ENCODE results near the gene SIRT7. TPM values are rescaled to one million over a fixed set of nuclear protein-coding genes. Genes with fewer than 3 reads are reported as not detected.
A peak's percentile ranks its signal among the peaks of the same experiment; 100 is the strongest.
"Not testable (repeated sequence)": the region's sequence is repeated elsewhere in the genome, so short reads cannot be mapped to it uniquely, and the experiment has no call there.

The SIRT7 gene
- total RNA-seq, 1 experiment from 2014 or later, result 51.6 TPM

DNA sequence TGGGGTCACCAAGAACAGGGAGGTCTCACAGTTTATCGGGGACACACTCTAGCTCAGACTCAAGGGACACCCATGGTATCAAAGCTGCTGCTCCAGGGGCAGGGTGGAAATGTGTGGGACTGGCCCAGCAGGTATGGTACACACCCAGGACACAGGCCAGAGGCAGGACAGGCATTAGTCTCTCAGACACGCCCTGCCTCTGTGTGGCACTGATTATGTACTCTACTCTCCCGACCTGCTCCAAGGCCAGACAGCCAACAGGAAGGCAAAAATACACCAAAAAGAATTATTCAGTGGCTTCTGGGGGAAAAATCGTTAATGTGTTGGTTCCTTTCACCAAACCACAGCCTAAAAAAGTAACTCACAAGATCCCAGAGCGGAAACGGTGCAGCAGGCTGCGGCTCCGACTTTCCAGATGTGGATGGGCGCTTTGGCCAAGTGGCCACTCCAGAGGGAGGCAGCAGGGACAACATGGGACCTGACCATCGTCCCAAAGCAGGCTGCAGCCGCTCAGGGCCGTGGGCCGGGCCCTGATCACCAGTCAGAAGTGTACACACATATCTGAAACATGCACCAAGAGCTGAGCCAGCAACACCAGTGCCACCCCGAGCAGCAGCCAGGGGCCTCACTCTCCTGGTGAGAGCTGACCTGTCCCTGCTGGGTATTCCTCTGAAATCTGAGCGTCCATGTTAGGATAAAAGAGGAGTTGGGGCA is 1.0 kb upstream of the SIRT7 start:
- Histone ChIP-seq H2AFZ (ENCODE audit: low read length) (no peak overlapping the region), H4K20me1 (ENCODE audit: low read length) (0 out of 2 replicates have a peak, but pooled peaks cover 8% of the 10 kb centered on the region), H3K79me2 (ENCODE audit: low read length) (peaks cover 77% of the 10 kb centered on the region), H3K27ac (ENCODE audit: low read length) (no peak overlapping the region), H3F3A (ENCODE audit: low read length, unreplicated experiment) (no peaks in the 10 kb centered on the region), H3K9ac (ENCODE audit: low read length) (no peak overlapping the region), H3K9me3 (ENCODE audit: low read length) (no peaks in the 10 kb centered on the region), H3K4me1 (ENCODE audit: insufficient read depth, low read length) (peaks cover 40% of the 10 kb centered on the region), H3K4me3 (ENCODE audit: low read length) (no peak overlapping the region), H3K27me3 (ENCODE audit: low read length) (no peaks in the 10 kb centered on the region), H3K36me3 (ENCODE audit: low read depth, low read length) (peaks cover 20% of the 10 kb centered on the region; the same call in 1 of the 2 replicates), H3K4me2 (ENCODE audit: low read length) (no peak overlapping the region), H3K9me2 (replicated peaks; ENCODE audit: low read length) (no peaks in the 10 kb centered on the region)
- ChIA-PET POLR2A (ENCODE audit: unreplicated experiment) (no interaction called here), CTCF (no interaction called here)
- BruUV-seq (replicated peaks), result no TSS peak
- peak; percentile 53 for ATAC-seq
- intact Hi-C loops (cut with micrococcal nuclease), result no loop called here
- peak; percentile 43 for DNase-seq
- TF ChIP-seq, protein P1, sequence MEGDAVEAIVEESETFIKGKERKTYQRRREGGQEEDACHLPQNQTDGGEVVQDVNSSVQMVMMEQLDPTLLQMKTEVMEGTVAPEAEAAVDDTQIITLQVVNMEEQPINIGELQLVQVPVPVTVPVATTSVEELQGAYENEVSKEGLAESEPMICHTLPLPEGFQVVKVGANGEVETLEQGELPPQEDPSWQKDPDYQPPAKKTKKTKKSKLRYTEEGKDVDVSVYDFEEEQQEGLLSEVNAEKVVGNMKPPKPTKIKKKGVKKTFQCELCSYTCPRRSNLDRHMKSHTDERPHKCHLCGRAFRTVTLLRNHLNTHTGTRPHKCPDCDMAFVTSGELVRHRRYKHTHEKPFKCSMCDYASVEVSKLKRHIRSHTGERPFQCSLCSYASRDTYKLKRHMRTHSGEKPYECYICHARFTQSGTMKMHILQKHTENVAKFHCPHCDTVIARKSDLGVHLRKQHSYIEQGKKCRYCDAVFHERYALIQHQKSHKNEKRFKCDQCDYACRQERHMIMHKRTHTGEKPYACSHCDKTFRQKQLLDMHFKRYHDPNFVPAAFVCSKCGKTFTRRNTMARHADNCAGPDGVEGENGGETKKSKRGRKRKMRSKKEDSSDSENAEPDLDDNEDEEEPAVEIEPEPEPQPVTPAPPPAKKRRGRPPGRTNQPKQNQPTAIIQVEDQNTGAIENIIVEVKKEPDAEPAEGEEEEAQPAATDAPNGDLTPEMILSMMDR (conservative IDR thresholded peaks at IDR 0.05; ENCODE audit: low read depth, low read length), result no peak
- TF ChIP-seq EZH2 (IDR thresholded peaks at IDR 0.05; ENCODE audit: low read length, unreplicated experiment) (no peak), EZH2phosphoT487 (IDR thresholded peaks at IDR 0.05; ENCODE audit: borderline replicate concordance, low read length) (no peak)

DNA sequence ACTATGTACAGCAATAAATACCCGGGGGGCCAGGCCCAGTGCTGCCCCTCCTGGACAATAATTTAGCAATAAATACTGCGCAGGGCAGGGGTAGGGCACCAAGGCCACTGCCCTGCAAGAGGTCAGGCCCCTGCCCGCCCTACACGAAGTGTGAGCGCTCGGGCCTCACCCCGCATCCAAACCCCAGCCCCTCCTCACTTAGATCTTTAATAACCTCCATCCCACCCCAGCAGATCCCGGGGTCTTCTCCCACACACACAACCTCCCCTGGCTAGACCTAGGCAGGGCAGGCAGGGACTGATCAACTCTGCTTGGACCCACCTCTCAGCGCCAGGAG is 325 bp upstream of the SIRT7 start:
- H4K20me1 ChIP-seq (ENCODE audit: low read length); H3F3A ChIP-seq (ENCODE audit: low read length, unreplicated experiment); H3K27me3 ChIP-seq (ENCODE audit: low read length); H2AFZ ChIP-seq (ENCODE audit: low read length); intact Hi-C loops (cut with micrococcal nuclease); H3K27ac ChIP-seq (ENCODE audit: low read length); H3K9me2 ChIP-seq (replicated peaks; ENCODE audit: low read length); H3K9me3 ChIP-seq (ENCODE audit: low read length); POLR2A ChIA-PET (ENCODE audit: unreplicated experiment); H3K9ac ChIP-seq (ENCODE audit: low read length); CTCF ChIA-PET; DNase-seq; BruUV-seq (replicated peaks): not testable (repeated sequence)
- ATAC-seq, result peak; percentile 7
- Histone ChIP-seq H3K4me2 (ENCODE audit: low read length) (peak overlapping the region; percentile 58), H3K79me2 (ENCODE audit: low read length) (peaks cover 70% of the 10 kb centered on the region), H3K4me1 (ENCODE audit: insufficient read depth, low read length) (peaks cover 36% of the 10 kb centered on the region), H3K36me3 (ENCODE audit: low read depth, low read length) (peaks cover 26% of the 10 kb centered on the region; the same call in 1 of the 2 replicates), H3K4me3 (ENCODE audit: low read length) (peak overlapping the region; percentile 75; the same call in 1 of the 2 replicates)

DNA sequence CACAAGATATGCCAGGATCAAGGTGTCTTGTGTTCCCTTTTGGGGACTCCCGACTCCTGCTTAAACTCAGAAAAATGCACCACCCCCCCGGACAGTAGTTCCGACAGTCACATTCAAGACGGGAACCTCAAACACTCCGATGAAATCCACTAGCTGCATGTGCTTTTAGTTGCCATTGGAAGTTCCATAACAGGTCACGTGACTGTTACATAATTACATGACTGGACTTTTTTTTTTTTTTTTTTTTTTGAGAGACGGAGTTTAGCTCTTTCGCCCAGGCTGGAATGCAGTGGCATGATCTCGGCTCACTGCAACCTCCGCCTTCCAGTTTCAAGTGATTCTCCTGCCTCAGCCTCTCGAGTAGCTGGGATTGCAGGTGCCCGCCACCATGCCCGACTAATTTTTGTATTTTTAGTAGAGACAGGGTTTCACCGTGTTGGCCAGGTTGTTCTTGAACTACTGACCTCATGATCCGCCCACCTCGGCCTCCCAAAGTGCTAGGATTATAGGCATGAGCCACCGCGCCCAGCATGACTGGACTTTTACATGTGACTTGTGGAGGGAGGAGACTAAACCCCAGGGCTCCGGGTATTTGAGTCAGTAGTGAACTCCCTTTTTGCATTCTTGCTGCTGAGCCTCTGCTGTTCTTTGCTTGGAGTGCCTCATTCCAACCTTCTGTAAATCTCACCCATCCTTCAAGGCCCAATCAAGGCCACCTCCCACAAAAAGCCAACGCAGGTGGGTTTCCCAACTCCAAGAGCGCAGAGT is 1.6 kb downstream of the SIRT7 start:
- ATAC-seq, result peak; percentile 49

More for the DNA sequence above, 1.6 kb downstream of the SIRT7 start:
- intact Hi-C loops (cut with micrococcal nuclease), result no loop called here
- no peaks in the 10 kb centered on the region for H3K9me2 ChIP-seq (replicated peaks; ENCODE audit: low read length)
- 0 out of 2 replicates have a peak, but pooled peaks cover 18% of the 10 kb centered on the region for H4K20me1 ChIP-seq (ENCODE audit: low read length)
- peaks cover 48% of the 10 kb centered on the region for H3K4me1 ChIP-seq (ENCODE audit: insufficient read depth, low read length)
- H3K4me2 ChIP-seq (ENCODE audit: low read length), result peak overlapping the region; percentile 86
- peak overlapping the region; percentile 33 for H3K27ac ChIP-seq (ENCODE audit: low read length)
- H3K9ac ChIP-seq (ENCODE audit: low read length), result peak overlapping the region; percentile 78
- peaks cover 7% of the 10 kb centered on the region for H3F3A ChIP-seq (ENCODE audit: low read length, unreplicated experiment)
- DNase-seq, result peak; percentile 82
- H2AFZ ChIP-seq (ENCODE audit: low read length), result no peak overlapping the region
- POLR2A ChIA-PET (ENCODE audit: unreplicated experiment), result interaction anchor here (0.7 kb wide), 1 partner anchor 51 kb away, joined by 3 read pairs; no protein-coding TSS in a partner anchor
- H3K4me3 ChIP-seq (ENCODE audit: low read length), result peak overlapping the region; percentile 75
- peaks cover 26% of the 10 kb centered on the region; the same call in 1 of the 2 replicates for H3K36me3 ChIP-seq (ENCODE audit: low read depth, low read length)
- no TSS peak for BruUV-seq (replicated peaks)
- CTCF ChIA-PET, result interaction anchor here (0.6 kb wide), 1 partner anchor 487 kb away, joined by 10 read pairs; no protein-coding TSS in a partner anchor
- no peaks in the 10 kb centered on the region for H3K27me3 ChIP-seq (ENCODE audit: low read length)
- TF ChIP-seq, protein P1 (conservative IDR thresholded peaks at IDR 0.05; ENCODE audit: low read depth, low read length), result no peak
- TF ChIP-seq EZH2phosphoT487 (IDR thresholded peaks at IDR 0.05; ENCODE audit: borderline replicate concordance, low read length) (no peak), EZH2 (IDR thresholded peaks at IDR 0.05; ENCODE audit: low read length, unreplicated experiment) (no peak)
- H3K9me3 ChIP-seq (ENCODE audit: low read length), result no peaks in the 10 kb centered on the region
- peaks cover 52% of the 10 kb centered on the region for H3K79me2 ChIP-seq (ENCODE audit: low read length)

All from PC-3 (cell line).